Renal cortex interstitium (tissue), 11 donors: Measurements from ENCODE around the gene MED14. TPM values are rescaled to one million over a fixed set of nuclear protein-coding genes. Genes with fewer than 3 reads are reported as not detected.

ENCODE experiments used
- DNase-seq, 11 donors: peaks; one replicate each; pipeline ENCODE4 v3.0.0-alpha.2; 2013; ENCODE audit warnings: low read depth in 9 of 11, low spot score in 4 of 11; ENCODE audit errors: extremely low read depth in 1 of 11
- polyA plus RNA-seq, 3 donors: library from polyadenylated mRNA; unstranded; fragments of 120-200 nt; gene quantifications; one replicate each; pipeline ENCODE4 v1.2.1, GENCODE V29; 2013; ENCODE audit not compliant: insufficient read length in 3 of 3

Gene MED14
- polyA plus RNA-seq, 3 donors: 41.3 to 56.4 (median 48.8) TPM

- no peak for DNase-seq
These were observed 103.1 kb downstream of the MED14 start for GRCh38 chrX:40632199-40632598.

- no peak for DNase-seq
These were observed 106.8 kb downstream of the MED14 start for GRCh38 chrX:40628506-40628905.

- DNase-seq: no peak
These were observed 110.0 kb downstream of the MED14 start for GRCh38 chrX:40625294-40625693.

- no peak for DNase-seq
These were observed 111.7 kb downstream of the MED14 start for GRCh38 chrX:40623665-40624064.

GRCh38 chrX:40623139-40623536, 112.2 kb downstream of the MED14 start, which contains the start of gene MPC1L:
TSS of gene MPC1L (plus strand) at chrX:40623428. CDS start at chrX:40623566, 138 bp downstream.
- DNase-seq: no peak

GRCh38 chrX:40622479-40623138, 112.7 kb downstream of the MED14 start:
- no peak for DNase-seq

- DNase-seq: no peak
These were observed 117.8 kb downstream of the MED14 start for GRCh38 chrX:40617566-40617965.

GRCh38 chrX:40615976-40616375, 119.4 kb downstream of the MED14 start:
- DNase-seq: no peak

GRCh38 chrX:40612511-40612910, 122.8 kb downstream of the MED14 start:
- no peak for DNase-seq

GRCh38 chrX:40607381-40607780, 128.0 kb downstream of the MED14 start:
- no peak for DNase-seq

- no peak for DNase-seq
These were observed 131.9 kb downstream of the MED14 start for GRCh38 chrX:40603446-40603845.

Other genes starting within 250 kb of the MED14 start
- gene ATP6AP2, start 154.6 kb downstream of the MED14 start, polyA plus RNA-seq: 100 to 1,000 TPM; 173 to 196 (median 185) TPM
- not detected for gene MPC1L, start 112.1 kb downstream of the MED14 start, polyA plus RNA-seq
- 10 to 100 TPM in 2 of 3 donors, 1 to 10 TPM in 1; 10.0 to 12.5 (median 12.3) TPM for gene CXorf38, start 88.0 kb downstream of the MED14 start, polyA plus RNA-seq